ENCODE data around the gene NGLY1. TPM values are rescaled to one million over a fixed set of nuclear protein-coding genes. Genes with fewer than 3 reads are reported as not detected.

NGLY1 gene
- total RNA-seq, 1 experiment from 2014 or later, result 32.0 TPM

GRCh38 chr3:25789596-25790556 lies 6.6 kb upstream of the NGLY1 start, which contains the start of gene OXSM:
Gene OXSM (plus strand): TSS chr3:25790090. CDS start chr3:25791021, 931 bp downstream.
- H3K27me3 ChIP-seq, result no peaks in the 10 kb centered on the region
- peak within 1 kb of the TSS; percentile 74 for H3K4me3 ChIP-seq
- H3K36me3 ChIP-seq, result no peaks in the 10 kb centered on the region
- peak; percentile 87 for DNase-seq
- no peaks in the 10 kb centered on the region for H3K9me3 ChIP-seq

DNA sequence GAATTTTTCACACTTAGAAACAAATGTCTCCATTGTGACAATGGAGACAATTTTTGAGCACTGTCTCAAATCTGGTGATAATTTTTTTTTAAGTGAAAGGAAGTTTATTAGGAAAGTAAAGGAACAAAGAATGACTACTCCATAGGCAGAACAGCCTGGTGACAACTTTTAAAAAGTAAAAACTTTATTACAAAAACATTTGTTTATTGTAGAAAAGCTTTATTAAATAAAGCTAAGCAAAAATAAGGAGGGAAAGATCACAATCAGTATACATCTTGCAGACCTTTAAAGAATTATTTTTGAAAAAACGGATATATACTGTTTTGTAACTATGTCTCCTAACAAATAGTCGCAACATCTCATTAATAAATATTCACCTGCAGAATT lies 6.0 kb upstream of the NGLY1 start:
- no peak for DNase-seq
- Histone ChIP-seq H3K36me3 (no peaks in the 10 kb centered on the region), H3K4me3 (peak overlapping the region; percentile 74), H3K9me3 (no peaks in the 10 kb centered on the region), H3K27me3 (no peaks in the 10 kb centered on the region)

DNA sequence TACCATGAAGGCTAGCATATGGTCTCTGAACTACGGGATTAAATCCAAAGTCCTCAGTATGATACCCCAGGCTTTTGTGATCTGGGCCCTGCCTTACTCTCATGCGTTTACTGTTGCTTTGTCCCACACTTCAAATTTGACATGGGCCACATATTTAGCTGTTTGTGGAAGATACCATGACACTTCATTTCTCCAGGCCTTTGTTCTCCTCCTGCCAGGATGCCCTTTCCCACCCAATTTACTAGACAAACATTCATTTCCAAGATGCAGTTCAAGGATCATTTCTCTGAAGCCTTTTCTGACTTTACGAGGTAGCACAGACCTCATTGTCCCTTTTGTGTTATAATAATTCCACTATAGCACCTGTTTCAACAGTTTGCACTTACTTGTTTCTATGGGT lies 4.4 kb upstream of the NGLY1 start:
- H3K36me3 ChIP-seq, result no peaks in the 10 kb centered on the region
- no peak for DNase-seq
- H3K9me3 ChIP-seq, result no peaks in the 10 kb centered on the region
- H3K27me3 ChIP-seq, result no peaks in the 10 kb centered on the region
- H3K4me3 ChIP-seq, result no peak overlapping the region

DNA sequence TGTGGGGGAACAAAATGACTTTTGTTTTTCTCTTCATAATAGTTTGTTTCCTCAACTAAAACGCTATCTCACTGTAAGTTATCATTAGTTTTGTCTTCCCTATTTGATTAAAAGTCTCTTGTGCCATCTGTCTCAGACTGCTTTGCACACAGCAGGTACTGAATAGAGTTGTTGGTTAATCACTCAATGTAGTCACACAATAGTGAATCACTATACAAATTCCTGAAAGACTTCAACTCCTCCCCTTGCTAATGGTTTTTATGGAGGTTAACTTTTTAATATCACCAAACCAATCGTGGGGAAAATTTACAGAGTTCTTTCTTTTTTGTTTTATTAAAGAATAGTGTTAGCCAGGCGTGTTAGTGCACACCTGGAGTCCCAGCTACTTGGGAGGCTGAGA lies 2.6 kb upstream of the NGLY1 start:
- no peak overlapping the region for H3K4me3 ChIP-seq
- no peaks in the 10 kb centered on the region for H3K36me3 ChIP-seq
- no peak for DNase-seq
- H3K27me3 ChIP-seq, result no peaks in the 10 kb centered on the region
- H3K9me3 ChIP-seq, result no peaks in the 10 kb centered on the region

DNA sequence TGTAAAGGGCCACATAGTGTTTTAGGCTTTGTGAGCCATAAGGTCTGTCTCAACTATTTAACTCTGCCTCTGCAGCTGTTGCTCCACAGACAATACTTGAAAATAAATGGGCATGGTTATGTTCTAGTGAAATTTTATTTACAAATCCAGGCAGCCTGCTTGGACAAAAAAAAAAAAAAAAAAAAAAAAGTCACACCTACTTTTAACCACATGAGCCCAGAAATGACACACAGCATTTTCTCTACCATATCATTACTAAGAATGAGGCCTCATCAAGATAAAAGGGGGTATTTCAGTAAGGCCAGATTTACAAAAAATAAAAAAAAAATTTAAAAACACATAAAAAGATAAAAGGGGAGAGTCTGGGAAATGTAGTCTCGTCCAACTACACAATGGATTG lies 1.7 kb upstream of the NGLY1 start:
- no peak for DNase-seq
- Histone ChIP-seq H3K27me3 (no peaks in the 10 kb centered on the region), H3K9me3 (no peaks in the 10 kb centered on the region), H3K36me3 (no peaks in the 10 kb centered on the region), H3K4me3 (no peak overlapping the region)

- no peaks in the 10 kb centered on the region for H3K27me3 ChIP-seq
- no peaks in the 10 kb centered on the region for H3K9me3 ChIP-seq
- peak; percentile 52 for DNase-seq
- peak overlapping the region; percentile 75 for H3K4me3 ChIP-seq
- no peaks in the 10 kb centered on the region for H3K36me3 ChIP-seq
Measured at GRCh38 chr3:25783661-25784512, 644 bp upstream of the NGLY1 start.

DNA sequence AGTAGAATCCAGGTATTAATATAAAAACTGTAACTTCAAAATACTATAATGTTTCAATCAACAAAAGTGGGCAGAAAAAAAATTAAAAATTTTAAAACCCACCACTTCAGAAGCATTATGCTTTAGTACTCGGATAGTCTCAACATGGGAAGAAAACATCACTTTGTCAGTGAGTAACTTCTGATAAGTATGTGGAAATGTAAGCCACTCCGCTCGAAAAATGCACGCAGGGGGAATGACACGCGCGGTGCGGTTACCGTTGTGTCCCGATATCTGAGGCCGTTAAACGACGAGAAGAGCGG lies 656 bp downstream of the NGLY1 start:
- no peaks in the 10 kb centered on the region for H3K27me3 ChIP-seq
- no peak for DNase-seq
- peak overlapping the region; percentile 75 for H3K4me3 ChIP-seq
- no peaks in the 10 kb centered on the region for H3K9me3 ChIP-seq
- no peaks in the 10 kb centered on the region; the same call in none of the 2 replicates for H3K36me3 ChIP-seq

DNA sequence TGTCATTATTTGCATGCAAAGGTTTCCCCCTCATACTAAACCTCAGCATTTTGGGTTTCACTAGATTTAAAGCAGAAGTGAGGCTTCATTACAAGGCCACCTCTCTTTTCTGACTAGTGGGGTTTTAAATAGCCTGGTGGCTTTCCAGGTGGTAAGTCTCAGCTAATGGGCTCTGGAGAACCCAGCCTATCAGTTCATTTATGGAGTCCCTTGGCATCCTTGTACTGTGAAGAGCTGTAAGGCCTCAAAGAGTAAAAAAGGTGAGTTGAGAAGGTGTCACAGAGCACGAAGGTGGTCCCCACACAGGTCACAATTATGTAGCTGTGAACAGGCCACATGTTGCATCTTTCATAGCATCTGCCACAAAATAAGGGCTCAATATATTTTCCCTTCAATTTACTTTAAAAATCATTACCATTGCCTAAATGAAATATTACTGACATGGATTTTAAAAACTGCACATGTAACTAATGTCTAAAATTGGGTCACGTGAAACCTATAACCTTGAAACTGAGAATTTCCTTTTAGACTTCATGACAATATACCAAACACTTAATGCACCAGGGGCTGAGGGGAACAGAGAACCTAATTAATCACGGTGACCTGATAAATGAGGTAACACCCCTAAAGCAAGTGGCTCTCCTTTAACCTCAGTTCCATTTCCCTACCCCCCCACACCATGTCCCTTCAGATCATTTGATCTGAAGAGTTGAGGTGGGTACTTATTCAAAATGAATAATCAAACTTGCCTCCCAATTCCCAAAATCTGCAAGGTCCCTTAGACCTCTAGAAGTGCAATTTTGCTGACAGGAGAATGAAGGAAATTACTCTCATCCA lies 1.3 kb downstream of the NGLY1 start:
- no peak for DNase-seq
- H3K4me3 ChIP-seq, result peak overlapping the region; percentile 75
- no peaks in the 10 kb centered on the region for H3K9me3 ChIP-seq
- no peaks in the 10 kb centered on the region for H3K27me3 ChIP-seq
- H3K36me3 ChIP-seq, result peaks cover under 1% of the 10 kb centered on the region

- H3K9me3 ChIP-seq, result no peaks in the 10 kb centered on the region
- DNase-seq, result no peak
- H3K36me3 ChIP-seq, result peaks cover 2% of the 10 kb centered on the region
- no peaks in the 10 kb centered on the region for H3K27me3 ChIP-seq
- no peak overlapping the region for H3K4me3 ChIP-seq
Measured at GRCh38 chr3:25781145-25781757, 2.0 kb downstream of the NGLY1 start.

DNA sequence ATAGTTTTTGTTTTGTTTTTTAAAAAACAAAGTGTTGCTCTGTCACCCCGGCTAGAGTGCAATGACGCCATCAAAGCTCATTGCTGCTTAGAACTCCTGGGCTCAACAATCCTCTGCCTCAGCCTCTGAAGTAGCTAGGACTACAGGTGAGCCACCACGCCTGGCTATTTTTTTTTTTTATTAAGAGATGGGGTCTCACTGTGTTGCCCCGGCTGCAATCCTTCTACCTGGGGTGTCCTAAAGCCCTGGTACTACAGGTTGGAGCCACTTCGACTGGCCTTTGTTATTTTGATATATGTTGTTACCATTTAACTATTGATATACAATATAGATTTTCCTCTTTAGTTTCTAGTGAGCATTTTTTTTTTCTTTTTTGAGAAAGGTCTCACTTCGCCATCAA lies 2.6 kb downstream of the NGLY1 start:
- DNase-seq, result no peak
- Histone ChIP-seq H3K9me3 (no peaks in the 10 kb centered on the region), H3K27me3 (no peaks in the 10 kb centered on the region), H3K36me3 (peaks cover 6% of the 10 kb centered on the region), H3K4me3 (no peak overlapping the region)

GRCh38 chr3:25775936-25776335 lies 7.3 kb downstream of the NGLY1 start:
- no peak for DNase-seq
- Histone ChIP-seq H3K4me3 (no peak overlapping the region), H3K9me3 (no peaks in the 10 kb centered on the region), H3K27me3 (no peaks in the 10 kb centered on the region), H3K36me3 (peaks cover 17% of the 10 kb centered on the region)

- Histone ChIP-seq H3K27me3 (no peaks in the 10 kb centered on the region), H3K9me3 (no peaks in the 10 kb centered on the region), H3K36me3 (peaks cover 3% of the 10 kb centered on the region; the same call in 1 of the 2 replicates), H3K4me3 (no peak overlapping the region)
- no peak for DNase-seq
Measured at GRCh38 chr3:25768851-25769250, 14.4 kb downstream of the NGLY1 start.

DNA sequence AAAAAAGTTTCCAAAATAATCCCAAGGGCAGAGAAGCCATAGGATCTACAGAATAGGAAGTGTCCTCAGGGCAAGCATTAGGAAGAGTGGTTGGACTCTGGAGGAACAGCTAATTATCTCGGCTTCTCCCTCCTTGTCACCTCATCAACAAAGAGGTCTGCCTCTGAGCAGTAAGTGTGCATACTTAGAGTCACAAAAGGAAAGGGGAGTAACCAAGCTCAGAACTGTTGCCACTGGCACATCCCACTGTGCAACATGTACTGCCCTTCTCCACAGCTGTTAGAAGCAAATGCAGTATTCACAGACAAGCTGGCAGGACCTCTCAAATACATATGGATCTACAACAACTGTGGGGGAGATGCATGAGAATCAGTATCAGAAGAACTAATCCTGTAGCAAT lies 31.5 kb downstream of the NGLY1 start:
- H3K9me3 ChIP-seq, result no peaks in the 10 kb centered on the region
- H3K36me3 ChIP-seq, result peaks cover 3% of the 10 kb centered on the region
- DNase-seq, result no peak
- H3K4me3 ChIP-seq, result no peak overlapping the region
- no peaks in the 10 kb centered on the region for H3K27me3 ChIP-seq

DNA sequence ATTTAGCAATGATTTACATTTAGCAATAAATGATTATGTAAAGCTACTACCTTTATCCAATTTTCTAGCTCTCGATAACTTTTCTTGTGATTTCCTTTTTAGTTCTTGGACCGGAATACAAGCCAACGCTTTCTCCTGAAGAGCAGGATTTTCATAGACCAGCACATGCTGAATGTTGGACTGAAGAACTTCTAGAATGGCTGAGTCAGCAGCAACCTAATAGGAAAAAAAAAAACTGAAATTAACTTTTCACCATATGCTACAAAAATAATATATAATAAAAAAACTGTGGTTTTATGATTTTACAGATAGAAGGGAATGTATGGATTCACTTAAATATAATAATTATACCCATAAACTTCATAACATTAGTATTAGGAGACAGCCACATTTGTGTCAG lies 32.2 kb downstream of the NGLY1 start:
- H3K9me3 ChIP-seq, result no peaks in the 10 kb centered on the region
- H3K27me3 ChIP-seq, result no peaks in the 10 kb centered on the region
- no peak for DNase-seq
- peaks cover 3% of the 10 kb centered on the region for H3K36me3 ChIP-seq
- H3K4me3 ChIP-seq, result no peak overlapping the region

GRCh38 chr3:25749031-25749581 lies 34.1 kb downstream of the NGLY1 start:
- H3K4me3 ChIP-seq, result no peak overlapping the region
- DNase-seq, result no peak
- H3K9me3 ChIP-seq, result no peaks in the 10 kb centered on the region
- peaks cover 3% of the 10 kb centered on the region for H3K36me3 ChIP-seq
- H3K27me3 ChIP-seq, result no peaks in the 10 kb centered on the region

GRCh38 chr3:25748189-25748588 lies 35.1 kb downstream of the NGLY1 start:
- Histone ChIP-seq H3K27me3 (no peaks in the 10 kb centered on the region), H3K36me3 (peaks cover 3% of the 10 kb centered on the region; the same call in 1 of the 2 replicates), H3K4me3 (no peak overlapping the region), H3K9me3 (no peaks in the 10 kb centered on the region)
- no peak for DNase-seq

Measured in MG63 (cell line).